MM.1S (cell line): ENCODE measurements around the gene ARHGAP25.

Experiments used
- DNase-seq: peaks from one replicate; pipeline ENCODE4 v3.0.0-alpha.2; 2015
- H2AFZ ChIP-seq: fragments of 300-600 bp; sonication (generic); 2 replicates; pipeline ENCODE4 v1.6.0; 2016; ENCODE audit warnings: antibody characterized with exemption, low read length
- H3F3A ChIP-seq: fragments of 300-600 bp; sonication (generic); 2 replicates; pipeline ENCODE4 v1.6.1; 2016; ENCODE audit warnings: mild to moderate bottlenecking, antibody characterized with exemption, low read length, moderate library complexity, mixed read lengths; ENCODE audit not compliant: insufficient read depth
- H3K27ac ChIP-seq: fragments of 300-600 bp; sonication (generic); 2 replicates; pipeline ENCODE4 v1.5.1; 2016; ENCODE audit warnings: mild to moderate bottlenecking, low read length
- H3K27me3 ChIP-seq: fragments of 300-600 bp; sonication (generic); replicated peaks from 2 replicates; pipeline ENCODE4 v1.6.0; 2016; ENCODE audit warnings: low read length; ENCODE audit not compliant: insufficient read depth
- H3K36me3 ChIP-seq: fragments of 300-600 bp; sonication (generic); replicated peaks from 2 replicates; pipeline ENCODE4 v1.6.1; 2016; ENCODE audit warnings: mild to moderate bottlenecking, low read length, mixed read lengths; ENCODE audit not compliant: insufficient read depth
- H3K4me1 ChIP-seq: fragments of 300-600 bp; sonication (generic); 2 replicates; pipeline ENCODE4 v1.6.1; 2016; ENCODE audit warnings: low read length, mixed read lengths
- H3K4me2 ChIP-seq: fragments of 300-600 bp; sonication (generic); 2 replicates; pipeline ENCODE4 v1.6.0; 2016; ENCODE audit warnings: low read depth, low read length
- H3K4me3 ChIP-seq: fragments of 300-600 bp; sonication (generic); 2 replicates; pipeline ENCODE4 v1.5.1; 2016; ENCODE audit warnings: low read length, mixed read lengths
- H3K79me2 ChIP-seq: fragments of 300-600 bp; sonication (generic); 2 replicates; pipeline ENCODE4 v1.6.1; 2016; ENCODE audit warnings: mixed run types, low read length, mixed read lengths
- H3K9ac ChIP-seq: fragments of 300-600 bp; sonication (generic); 2 replicates; pipeline ENCODE4 v1.6.1; 2016; ENCODE audit warnings: low read length, mixed read lengths
- H3K9me2 ChIP-seq: fragments of 300-600 bp; sonication (generic); replicated peaks from 2 replicates; pipeline ENCODE4 v1.6.1; 2016; ENCODE audit warnings: mild to moderate bottlenecking, low read length, mixed read lengths; ENCODE audit not compliant: insufficient read depth
- H3K9me3 ChIP-seq: fragments of 300-600 bp; sonication (generic); replicated peaks from 2 replicates; pipeline ENCODE4 v1.6.1; 2016; ENCODE audit warnings: mild to moderate bottlenecking, low read length, mixed read lengths; ENCODE audit not compliant: insufficient read depth
- H4K20me1 ChIP-seq: fragments of 300-600 bp; sonication (generic); 2 replicates; pipeline ENCODE4 v1.6.1; 2016; ENCODE audit warnings: mild to moderate bottlenecking, low read length, moderate library complexity, mixed read lengths; ENCODE audit not compliant: insufficient read depth
- EZH2 ChIP-seq: fragments of 300-600 bp; sonication (generic); optimal IDR thresholded peaks from 2 replicates; pipeline ENCODE3; 2017; ENCODE audit warnings: low read depth, mild to moderate bottlenecking, antibody characterized with exemption, low read length, mixed read lengths
- EZH2phosphoT487 ChIP-seq: fragments of 300-600 bp; sonication (generic); IDR thresholded peaks from 2 replicates; pipeline ENCODE4 v1.6.1; 2018; ENCODE audit warnings: antibody characterized with exemption, low read length
- TF ChIP-seq, protein P1 (sequence below): fragments of 300-600 bp; sonication (generic); IDR thresholded peaks from 2 replicates; pipeline ENCODE4 v1.5.1; 2016; ENCODE audit warnings: antibody characterized with exemption, low read length, mixed read lengths

The ARHGAP25 gene

DNA sequence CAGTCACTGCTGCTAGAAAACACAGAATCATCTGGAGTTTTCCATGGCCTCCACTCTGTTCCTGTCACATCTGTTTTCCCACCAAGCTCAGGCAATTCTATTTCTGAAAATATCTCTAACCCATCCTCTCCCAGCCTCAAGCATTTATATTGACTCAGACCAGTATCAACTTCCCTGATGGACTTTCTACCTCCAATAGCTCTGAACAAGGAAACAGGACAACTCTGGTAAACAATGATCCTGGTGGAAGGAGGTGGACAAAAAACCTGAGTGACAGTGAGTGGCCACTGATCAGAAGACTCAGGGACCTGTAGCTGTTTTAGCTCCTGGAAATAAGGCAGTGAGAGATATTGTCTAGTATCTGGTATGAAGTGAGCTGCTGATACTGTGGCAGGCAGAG is 113.1 kb downstream of the ARHGAP25 start:
- TF ChIP-seq EZH2phosphoT487 = no peak
- TF ChIP-seq, protein P1, sequence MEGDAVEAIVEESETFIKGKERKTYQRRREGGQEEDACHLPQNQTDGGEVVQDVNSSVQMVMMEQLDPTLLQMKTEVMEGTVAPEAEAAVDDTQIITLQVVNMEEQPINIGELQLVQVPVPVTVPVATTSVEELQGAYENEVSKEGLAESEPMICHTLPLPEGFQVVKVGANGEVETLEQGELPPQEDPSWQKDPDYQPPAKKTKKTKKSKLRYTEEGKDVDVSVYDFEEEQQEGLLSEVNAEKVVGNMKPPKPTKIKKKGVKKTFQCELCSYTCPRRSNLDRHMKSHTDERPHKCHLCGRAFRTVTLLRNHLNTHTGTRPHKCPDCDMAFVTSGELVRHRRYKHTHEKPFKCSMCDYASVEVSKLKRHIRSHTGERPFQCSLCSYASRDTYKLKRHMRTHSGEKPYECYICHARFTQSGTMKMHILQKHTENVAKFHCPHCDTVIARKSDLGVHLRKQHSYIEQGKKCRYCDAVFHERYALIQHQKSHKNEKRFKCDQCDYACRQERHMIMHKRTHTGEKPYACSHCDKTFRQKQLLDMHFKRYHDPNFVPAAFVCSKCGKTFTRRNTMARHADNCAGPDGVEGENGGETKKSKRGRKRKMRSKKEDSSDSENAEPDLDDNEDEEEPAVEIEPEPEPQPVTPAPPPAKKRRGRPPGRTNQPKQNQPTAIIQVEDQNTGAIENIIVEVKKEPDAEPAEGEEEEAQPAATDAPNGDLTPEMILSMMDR = no peak
- TF ChIP-seq EZH2 = no peak
- DNase-seq = no peak
- Histone ChIP-seq H3K4me3 (no peak overlapping the region), H2AFZ (no peak overlapping the region), H3K27ac (no peak overlapping the region), H4K20me1 (no peaks in the 10 kb centered on the region), H3K9ac (no peak overlapping the region), H3K79me2 (no peaks in the 10 kb centered on the region), H3K4me2 (no peak overlapping the region), H3K36me3 (no peaks in the 10 kb centered on the region), H3F3A (no peaks in the 10 kb centered on the region), H3K4me1 (no peaks in the 10 kb centered on the region), H3K9me2 (no peaks in the 10 kb centered on the region), H3K9me3 (no peaks in the 10 kb centered on the region), H3K27me3 (no peaks in the 10 kb centered on the region)

DNA sequence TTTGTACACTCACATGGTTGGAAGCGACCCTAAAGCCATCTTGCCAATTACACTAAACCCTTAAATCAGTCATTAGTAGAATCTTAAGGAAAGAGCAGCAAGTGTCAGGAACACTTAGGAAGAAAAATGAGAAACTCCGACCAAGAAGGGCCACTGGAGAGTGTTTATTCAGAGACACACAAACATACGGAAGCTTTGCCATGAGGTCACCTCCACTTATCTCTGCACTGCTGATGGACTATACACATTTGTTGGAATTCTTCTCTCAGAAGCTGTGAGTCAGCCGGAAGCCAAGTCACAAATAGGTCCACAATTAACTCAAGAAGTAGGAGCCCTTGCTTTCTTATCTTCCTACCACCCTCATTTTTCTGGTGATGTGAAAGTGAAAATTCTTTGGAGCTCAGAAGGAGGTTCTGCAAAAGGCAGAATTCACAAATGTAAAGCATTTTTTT is 115.0 kb downstream of the ARHGAP25 start:
- H3K9me2 ChIP-seq = no peaks in the 10 kb centered on the region
- H3K36me3 ChIP-seq = no peaks in the 10 kb centered on the region
- no peak overlapping the region for H3K9ac ChIP-seq
- H2AFZ ChIP-seq = no peak overlapping the region
- no peaks in the 10 kb centered on the region for H3F3A ChIP-seq
- H3K4me1 ChIP-seq = 0 out of 2 replicates have a peak, but pooled peaks cover 4% of the 10 kb centered on the region
- no peak overlapping the region for H3K4me2 ChIP-seq
- H3K79me2 ChIP-seq = no peaks in the 10 kb centered on the region
- no peak for DNase-seq
- no peak overlapping the region for H3K4me3 ChIP-seq
- no peak for TF ChIP-seq EZH2
- H3K9me3 ChIP-seq = no peaks in the 10 kb centered on the region
- no peaks in the 10 kb centered on the region for H4K20me1 ChIP-seq
- no peaks in the 10 kb centered on the region for H3K27me3 ChIP-seq
- no peak overlapping the region for H3K27ac ChIP-seq

DNA sequence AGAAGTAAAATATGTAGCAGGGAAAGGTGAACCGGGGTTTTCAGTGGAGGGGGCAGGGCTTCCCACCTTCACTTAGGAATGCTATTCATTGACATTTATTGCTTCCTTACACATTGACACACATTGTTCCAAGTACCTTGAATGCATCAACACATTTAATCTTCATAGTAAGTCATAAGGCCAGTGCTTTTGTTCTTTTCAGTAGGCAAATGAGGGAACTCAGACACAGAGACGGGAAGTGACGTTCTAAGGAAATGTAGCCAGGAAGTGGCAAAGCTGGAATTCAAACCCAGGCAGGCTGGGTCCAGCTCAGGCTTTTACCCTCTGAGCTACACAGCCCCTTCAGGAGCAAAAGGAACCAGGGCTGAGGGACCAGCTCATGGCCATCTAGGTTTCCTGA is 115.9 kb downstream of the ARHGAP25 start:
- DNase-seq = no peak
- no peak for TF ChIP-seq EZH2phosphoT487
- TF ChIP-seq, protein P1 = no peak
- no peak for TF ChIP-seq EZH2
- Histone ChIP-seq H3K9ac (no peak overlapping the region), H3K27me3 (no peaks in the 10 kb centered on the region), H3K27ac (no peak overlapping the region), H3K79me2 (no peaks in the 10 kb centered on the region), H3K9me2 (no peaks in the 10 kb centered on the region), H3K4me2 (no peak overlapping the region), H3K36me3 (no peaks in the 10 kb centered on the region), H3K4me3 (no peak overlapping the region), H4K20me1 (no peaks in the 10 kb centered on the region), H3K9me3 (no peaks in the 10 kb centered on the region), H2AFZ (no peak overlapping the region), H3K4me1 (0 out of 2 replicates have a peak, but pooled peaks cover 6% of the 10 kb centered on the region), H3F3A (no peaks in the 10 kb centered on the region)

DNA sequence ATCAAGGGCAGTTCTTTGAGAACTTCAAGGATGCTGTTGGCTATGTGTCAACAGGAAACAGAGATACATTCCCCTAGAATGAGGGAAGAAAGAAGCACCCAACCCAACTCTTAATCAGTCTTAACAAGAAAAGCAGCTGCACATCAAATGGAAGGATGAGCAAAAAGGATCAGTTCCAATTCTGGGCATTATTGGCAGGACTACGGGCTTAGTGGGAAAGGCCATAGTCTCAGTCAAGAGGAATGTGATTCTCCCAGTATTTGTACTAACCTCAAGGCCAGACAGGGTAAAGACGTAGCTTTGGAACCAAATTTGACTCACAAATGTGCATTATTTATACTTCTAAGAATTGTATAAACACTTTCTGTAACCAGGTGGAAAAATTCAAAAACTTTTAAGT is 118.4 kb downstream of the ARHGAP25 start:
- H3K9me2 ChIP-seq = no peaks in the 10 kb centered on the region
- no peak for DNase-seq
- no peaks in the 10 kb centered on the region for H3K79me2 ChIP-seq
- H3K9ac ChIP-seq = no peak overlapping the region
- no peaks in the 10 kb centered on the region for H3K27me3 ChIP-seq
- no peak overlapping the region for H3K4me3 ChIP-seq
- H4K20me1 ChIP-seq = no peaks in the 10 kb centered on the region
- no peak overlapping the region for H2AFZ ChIP-seq
- no peak for TF ChIP-seq EZH2
- TF ChIP-seq, protein P1 = no peak
- TF ChIP-seq EZH2phosphoT487 = no peak
- H3K4me1 ChIP-seq = peaks cover 15% of the 10 kb centered on the region
- no peaks in the 10 kb centered on the region for H3K36me3 ChIP-seq
- H3K4me2 ChIP-seq = no peak overlapping the region
- no peaks in the 10 kb centered on the region for H3F3A ChIP-seq
- no peak overlapping the region for H3K27ac ChIP-seq
- H3K9me3 ChIP-seq = no peaks in the 10 kb centered on the region
